GM18511 (cell line): Measurements from ENCODE around the gene MMEL1.

Experiments used
- ATAC-seq: cut with Tn5 transposase; IDR thresholded peaks from one replicate; pipeline ENCODE4 v1.9.1; 2021; ENCODE audit warnings: mild to moderate bottlenecking, moderate library complexity; ENCODE audit not compliant: unreplicated experiment

Gene MMEL1

DNA sequence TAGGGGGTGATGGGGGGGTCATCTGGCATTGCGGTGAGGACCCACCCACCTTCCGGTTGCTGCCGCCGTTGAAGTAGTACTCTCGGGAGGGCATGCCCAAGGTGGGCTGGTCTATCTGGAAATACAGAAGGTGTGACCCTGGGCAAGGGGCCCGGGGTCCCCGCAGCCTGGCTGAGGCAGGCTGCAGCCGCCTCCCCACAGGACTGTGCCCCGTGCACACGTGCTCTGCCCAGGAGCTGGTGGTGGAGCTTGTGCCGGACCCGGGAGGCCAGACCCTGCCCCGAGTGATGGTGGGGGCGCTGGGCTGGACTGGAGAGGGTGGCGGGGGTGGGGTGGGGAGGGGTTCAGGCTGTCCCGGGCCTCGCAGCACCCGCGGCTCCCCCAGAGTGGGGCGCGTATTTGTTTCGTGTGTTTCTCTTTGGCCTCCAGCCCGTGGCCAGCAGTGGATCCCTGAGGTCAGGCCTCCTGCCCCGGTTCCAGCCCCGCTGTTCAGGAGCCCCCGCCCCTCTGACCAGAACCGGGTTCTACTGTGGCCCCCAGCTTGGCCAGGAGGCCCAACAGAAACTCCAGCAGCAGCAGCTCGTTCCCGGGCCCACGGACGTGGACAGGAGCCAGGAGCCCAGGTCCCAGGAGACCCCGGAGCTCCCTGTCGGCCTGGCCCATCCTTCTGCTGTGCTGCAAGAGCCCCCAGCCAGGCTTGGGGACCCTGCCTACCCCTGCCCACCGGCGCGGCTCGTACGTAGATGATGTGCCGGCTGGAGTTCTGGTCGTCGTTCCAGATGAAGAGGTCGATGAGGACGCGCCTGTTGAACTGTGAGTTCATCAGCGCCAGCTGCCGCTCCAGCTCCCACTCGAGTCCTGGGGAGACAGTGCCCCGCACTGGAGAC lies 27.1 kb downstream of the MMEL1 start:
- ATAC-seq, result no peak

- ATAC-seq, result no peak
Measured at GRCh38 chr1:2604844-2605508, 27.8 kb downstream of the MMEL1 start.

- ATAC-seq, result no peak
Measured at GRCh38 chr1:2604156-2604843, 28.5 kb downstream of the MMEL1 start.

GRCh38 chr1:2603521-2604155 lies 29.2 kb downstream of the MMEL1 start:
- ATAC-seq, result no peak

DNA sequence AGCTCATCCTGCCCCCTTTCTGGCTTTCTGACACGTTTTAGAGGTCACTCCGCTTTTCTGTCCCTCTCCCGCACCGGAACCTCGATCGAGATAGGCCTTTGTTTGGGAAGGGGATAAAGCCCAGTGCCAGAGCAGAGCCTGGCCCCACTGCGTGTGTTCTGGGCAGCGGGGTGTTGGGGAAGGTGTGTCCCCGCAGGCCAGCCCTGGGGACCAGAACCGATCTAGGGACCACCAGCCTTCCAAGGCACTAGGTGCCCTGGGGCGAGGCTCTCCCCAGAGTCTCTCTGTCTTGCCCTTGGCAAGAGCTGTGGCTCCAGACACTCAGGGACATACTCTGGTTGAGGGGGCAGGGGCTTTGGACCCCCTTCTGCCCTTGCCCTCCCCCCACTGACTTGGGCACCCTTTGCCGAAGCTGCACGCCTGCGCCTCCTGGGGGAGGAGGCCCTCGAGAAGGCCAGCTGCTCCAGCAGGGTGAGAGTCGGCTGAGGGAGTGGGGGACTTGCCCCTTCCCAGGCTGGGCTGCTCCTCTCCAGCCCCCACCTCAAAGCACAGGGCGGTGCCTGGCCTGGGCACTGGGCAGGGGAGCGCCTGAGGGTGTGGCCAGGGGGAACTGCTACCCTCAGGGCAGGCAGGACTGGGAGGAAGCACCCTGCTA lies 29.8 kb downstream of the MMEL1 start:
- no peak for ATAC-seq

DNA sequence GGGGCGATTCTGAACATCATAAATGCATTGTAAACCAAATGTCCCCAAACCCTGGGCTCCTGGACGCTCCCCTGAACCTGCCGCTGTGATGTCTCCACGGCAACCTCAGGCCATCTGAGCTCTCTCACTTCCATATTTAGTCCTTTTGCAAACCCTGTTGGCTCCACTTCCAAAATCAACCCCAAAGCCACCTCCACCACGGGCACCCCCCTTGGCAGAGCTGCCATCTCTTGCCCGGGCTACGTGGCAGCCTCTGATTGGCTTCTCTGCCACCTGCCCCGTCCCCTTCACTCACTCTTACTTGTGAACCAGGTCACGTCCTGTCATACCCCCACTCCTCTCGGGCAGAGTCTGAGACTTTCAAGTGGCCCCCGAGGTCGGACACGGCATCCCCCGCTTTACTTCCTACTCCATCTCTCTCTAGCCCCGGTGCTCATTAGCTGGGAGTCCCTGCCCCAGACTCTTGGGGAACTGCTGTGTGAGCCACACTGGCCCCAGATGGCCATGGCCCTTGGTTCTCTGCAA lies 30.4 kb downstream of the MMEL1 start:
- ATAC-seq, result no peak

DNA sequence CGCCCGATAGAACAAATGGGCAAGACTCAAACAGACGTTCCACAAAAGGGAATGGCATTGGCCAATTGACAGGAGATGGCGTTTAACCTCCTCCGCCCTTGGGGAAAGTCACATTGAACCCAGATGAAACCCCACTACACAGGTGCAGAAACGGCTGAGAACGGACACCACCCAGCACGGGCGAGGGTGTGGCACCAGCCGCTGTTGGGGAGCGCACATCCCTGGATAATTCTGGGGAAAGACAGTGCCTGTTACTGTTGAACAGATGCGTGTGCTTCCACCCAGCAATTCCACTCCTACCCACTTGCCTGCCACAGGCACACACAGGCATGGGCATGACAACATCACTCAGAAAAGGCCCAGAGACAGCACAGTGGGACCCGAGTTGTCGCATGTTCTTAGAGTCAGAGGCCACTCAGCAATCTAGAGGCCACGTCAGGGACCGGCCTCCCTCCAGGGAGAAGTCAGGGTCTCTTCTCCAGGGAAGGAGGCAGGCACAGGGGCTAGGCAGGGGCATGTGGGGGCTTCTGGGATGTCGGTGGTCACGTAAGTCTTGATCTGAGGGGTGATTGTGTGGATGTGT lies 31.0 kb downstream of the MMEL1 start:
- ATAC-seq, result no peak

GRCh38 chr1:2598329-2598931 lies 34.4 kb downstream of the MMEL1 start:
- ATAC-seq, result no peak

DNA sequence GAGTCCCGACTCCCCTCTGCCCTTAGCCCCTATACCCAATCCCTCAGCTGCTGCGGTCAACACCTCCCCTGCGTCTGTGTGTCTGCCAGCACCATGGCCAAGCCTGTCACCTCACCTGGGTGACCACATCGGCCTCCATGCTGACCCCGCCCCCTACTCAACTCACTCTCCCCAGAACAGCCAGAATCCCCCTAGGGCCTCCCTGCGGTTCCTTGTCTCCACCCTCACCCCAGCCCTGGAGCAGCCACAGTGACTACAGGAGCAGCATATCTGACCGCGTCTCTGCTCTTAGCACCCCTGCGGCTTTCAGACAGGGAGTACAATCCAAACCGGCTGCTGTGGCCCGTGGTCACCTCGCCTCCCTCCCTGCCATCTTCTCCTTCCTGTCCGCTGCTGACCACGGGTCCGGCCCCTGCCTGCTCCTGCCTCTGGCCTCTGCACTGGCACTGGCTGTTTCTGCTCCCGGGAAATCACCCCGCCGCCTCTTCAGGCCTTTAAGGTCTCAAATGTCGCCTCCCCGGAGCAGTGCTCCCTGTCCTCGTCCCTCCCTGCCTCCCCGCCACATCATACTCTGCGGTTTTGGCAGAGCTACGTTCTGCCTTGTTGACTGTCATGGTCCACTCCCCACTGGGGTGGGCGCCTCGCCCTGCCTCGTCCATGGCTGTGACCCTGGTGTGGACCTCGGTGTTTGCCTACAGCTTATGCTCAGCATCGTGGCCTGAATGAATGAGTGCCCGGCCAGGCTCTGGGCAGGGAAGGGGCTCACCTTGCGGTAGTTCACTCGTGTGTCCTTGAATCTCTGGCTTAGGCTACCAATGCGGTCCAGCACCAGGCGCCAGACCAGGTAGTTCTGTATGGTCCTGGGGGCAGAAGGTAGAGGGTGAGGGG lies 35.1 kb downstream of the MMEL1 start:
- ATAC-seq, result no peak

GRCh38 chr1:2596530-2597333 lies 36.1 kb downstream of the MMEL1 start:
- ATAC-seq, result no peak

GRCh38 chr1:2595812-2596529 lies 36.8 kb downstream of the MMEL1 start:
- no peak for ATAC-seq

- no peak for ATAC-seq
Measured at GRCh38 chr1:2595261-2595811, 37.5 kb downstream of the MMEL1 start.

DNA sequence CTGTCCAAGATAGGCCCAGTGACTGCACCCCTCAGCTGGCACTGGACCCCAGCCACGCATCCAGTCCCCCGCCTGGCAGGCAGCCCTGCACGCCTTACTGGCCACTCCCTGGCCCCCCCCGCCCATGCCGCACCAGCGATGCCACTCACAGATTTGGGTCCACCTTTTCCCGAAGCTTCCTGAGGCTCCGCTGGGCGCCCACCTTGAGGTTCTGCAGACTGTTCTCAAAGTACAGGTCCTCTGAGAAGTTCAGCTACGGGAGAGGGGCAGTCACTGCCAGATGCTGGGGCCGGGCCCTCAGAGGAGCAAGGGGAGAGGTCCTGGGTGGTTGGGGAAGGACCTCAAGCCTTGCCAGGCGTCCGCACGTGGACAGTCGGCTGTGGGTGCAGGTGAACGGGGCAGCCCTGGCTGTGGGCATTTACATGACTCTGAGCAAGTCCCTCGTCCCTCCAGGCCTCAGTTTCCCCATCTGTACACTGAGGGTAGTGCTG lies 38.1 kb downstream of the MMEL1 start:
- ATAC-seq, result no peak

DNA sequence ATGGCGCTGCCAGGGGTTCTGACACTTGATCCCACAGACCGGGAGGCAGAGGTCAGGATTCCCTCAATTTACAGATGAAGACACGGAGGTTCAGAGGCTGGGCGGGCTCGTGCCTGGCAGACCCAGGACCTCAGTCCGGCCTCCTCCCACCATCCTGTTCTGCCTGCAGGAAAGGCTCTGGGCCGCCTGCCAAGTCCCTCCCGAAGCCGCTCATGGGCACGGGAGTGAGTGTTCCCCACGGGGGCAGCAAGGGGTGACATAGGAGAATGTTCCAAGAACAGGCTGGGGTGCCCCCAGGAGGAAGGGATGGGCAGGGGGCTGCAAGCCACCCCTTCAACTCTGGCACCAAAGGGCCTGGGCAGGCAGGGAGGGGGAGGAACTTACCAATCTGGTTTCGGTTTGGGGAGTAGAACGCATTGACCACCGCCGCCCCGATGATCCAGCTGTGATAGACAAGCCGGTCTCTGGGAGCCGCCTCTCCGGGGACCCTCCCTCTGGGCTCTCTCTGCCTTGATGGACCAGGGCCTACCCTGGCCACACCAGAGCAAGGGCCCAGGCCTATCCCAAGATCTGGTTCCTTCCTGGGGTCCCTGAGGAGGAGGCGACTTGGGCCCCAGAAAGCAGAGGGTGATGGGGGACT lies 38.7 kb downstream of the MMEL1 start:
- no peak for ATAC-seq

DNA sequence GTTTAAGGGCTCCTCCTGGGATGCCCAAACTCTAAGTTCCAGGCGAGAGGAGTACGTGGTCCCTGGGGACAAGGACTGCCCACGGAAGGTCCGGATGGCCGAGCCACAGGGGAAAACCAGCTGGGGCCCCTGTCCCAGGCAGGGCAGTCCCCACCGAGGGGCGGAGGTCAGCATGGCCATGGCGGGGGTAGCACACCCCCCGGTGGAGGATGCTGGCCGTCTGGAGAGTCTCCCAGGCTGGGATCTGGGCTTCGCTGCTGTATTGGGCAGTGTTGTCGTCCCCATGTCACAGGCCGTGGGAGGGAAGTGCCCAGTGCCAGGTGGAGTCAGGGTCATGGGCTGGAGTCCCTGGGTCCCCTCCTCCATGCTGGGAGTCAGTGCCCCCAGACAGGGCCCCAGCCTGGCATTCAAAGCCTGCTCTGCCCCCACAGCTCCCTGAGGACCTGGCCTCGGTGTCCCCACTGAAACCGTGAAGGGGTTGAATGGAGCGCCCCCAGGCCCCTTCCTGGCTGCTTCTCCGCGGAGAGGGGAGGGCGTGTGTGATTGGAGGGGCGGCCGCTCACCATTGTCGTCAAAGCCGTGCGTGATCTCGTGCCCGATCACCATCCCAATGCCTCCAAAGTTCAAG lies 39.5 kb downstream of the MMEL1 start:
- no peak for ATAC-seq

GRCh38 chr1:2592672-2593071 lies 40.1 kb downstream of the MMEL1 start:
- ATAC-seq, result no peak
